Endothelial cell of umbilical vein (primary cell): ENCODE data around the gene OXCT2. TPM values are rescaled to one million over a fixed set of nuclear protein-coding genes. Genes with fewer than 3 reads are reported as not detected.

Experiments used
- BruUV-seq: library from RNA; stranded (reverse); fragments of 400-500 nt; replicated peaks from 2 replicates; lab custom pipeline; 2021; lab: Mats Ljungman, UMichigan
- CTCF ChIA-PET: fragments of 300-600, 350-600 bp; sonication (Branson Sonifier 250); formaldehyde crosslinking; loops from one replicate; lab custom pipeline; 2021; ENCODE audit warnings: antibody characterized with exemption, inconsistent platforms; lab: Charles Lee
- POLR2A ChIA-PET: fragments of 300-600, 350-600 bp; sonication (Branson Sonifier 250); formaldehyde crosslinking; loops from one replicate; lab custom pipeline; 2021; ENCODE audit warnings: antibody characterized with exemption, inconsistent platforms; lab: Charles Lee
- DNase-seq: peaks from one replicate; pipeline ENCODE4 v3.0.0-alpha.2; 2011; ENCODE audit warnings: low read depth, low spot score
- FAIRE-seq: peaks from 2 replicates; lab custom pipeline; 2011; peaks lifted over from hg19 to GRCh38; lab: Jason Lieb, UNC
- H2AFZ ChIP-seq: 2 replicates; pipeline ENCODE4 v1.6.0; 2012; ENCODE audit warnings: low read depth, low read length, control low read depth, inconsistent platforms
- H3K27ac ChIP-seq: 2 replicates; pipeline ENCODE4 v1.5.1; 2011; ENCODE audit warnings: low read depth, mild to moderate bottlenecking, control low read depth, low read length, moderate library complexity; ENCODE audit not compliant: insufficient read depth
- H3K27me3 ChIP-seq, 2 experiments: 2 replicates each; pipeline versions ENCODE4 v1.6.0 to v1.6.1; 2011; ENCODE audit warnings: low read length in 2 of 2, mixed read lengths in 1 of 2; ENCODE audit not compliant: control insufficient read depth in 2 of 2, insufficient read depth in 2 of 2
- H3K36me3 ChIP-seq, 2 experiments: 2 replicates in 1 of 2; 3 replicates in 1 of 2; pipeline ENCODE4 v1.5.1; 2011; ENCODE audit warnings: low read length in 2 of 2, mild to moderate bottlenecking in 1 of 2, moderate library complexity in 1 of 2; ENCODE audit not compliant: control insufficient read depth in 2 of 2, insufficient read depth in 2 of 2; ENCODE audit errors: extremely low read depth in 1 of 2
- H3K4me1 ChIP-seq: 3 replicates; pipeline ENCODE4 v1.5.1; 2011; ENCODE audit warnings: mild to moderate bottlenecking, low read length; ENCODE audit not compliant: control insufficient read depth, insufficient read depth; ENCODE audit errors: extremely low read depth
- H3K4me2 ChIP-seq: 2 replicates; pipeline ENCODE4 v1.6.1; 2011; ENCODE audit warnings: low read length, control low read depth, mixed read lengths; ENCODE audit not compliant: insufficient read depth
- H3K4me3 ChIP-seq, 3 experiments: fragments of 200-600 bp in 1 of 3; sonication (generic), shearing (Covaris generic) in 1 of 3; replicated peaks in 1 of 3; 2 replicates each; pipeline ENCODE4 v1.5.1; 2011 to 2016; ENCODE audit warnings: control low read depth in 3 of 3, low read length in 3 of 3, mild to moderate bottlenecking in 2 of 3, inconsistent platforms in 1 of 3, low read depth in 1 of 3, moderate library complexity in 1 of 3; ENCODE audit not compliant: insufficient read depth in 1 of 3
- H3K79me2 ChIP-seq: 2 replicates; pipeline ENCODE4 v1.6.0; 2012; ENCODE audit warnings: low read length, inconsistent platforms; ENCODE audit not compliant: control insufficient read depth, insufficient read depth
- H3K9ac ChIP-seq: replicated peaks from 2 replicates; pipeline ENCODE3; 2011; ENCODE audit warnings: low read length, control low read depth; ENCODE audit not compliant: insufficient read depth; ENCODE audit errors: extremely low read depth
- H3K9me1 ChIP-seq: replicated peaks from 3 replicates; pipeline ENCODE4 v1.6.0; 2011; ENCODE audit warnings: mild to moderate bottlenecking, low read length; ENCODE audit not compliant: control insufficient read depth, insufficient read depth; ENCODE audit errors: extremely low read depth
- H3K9me3 ChIP-seq: replicated peaks from 2 replicates; pipeline ENCODE4 v1.5.1; 2012; ENCODE audit warnings: low read length, inconsistent platforms; ENCODE audit not compliant: control insufficient read depth, insufficient read depth
- H4K20me1 ChIP-seq: replicated peaks from 2 replicates; pipeline ENCODE3; 2011; ENCODE audit warnings: mild to moderate bottlenecking, low read length; ENCODE audit not compliant: control insufficient read depth, insufficient read depth; ENCODE audit errors: extremely low read depth
- CTCF ChIP-seq, 2 donors: IDR thresholded peaks; 1 replicate in 1 of 2; 2 replicates in 1 of 2; pipeline ENCODE4 v1.5.1; 2011; ENCODE audit warnings: low read length in 2 of 2, mild to moderate bottlenecking in 2 of 2, moderate library complexity in 2 of 2, control low read depth in 1 of 2, inconsistent platforms in 1 of 2, low read depth in 1 of 2; ENCODE audit not compliant: insufficient read depth in 1 of 2; ENCODE audit errors: extremely low read depth in 1 of 2
- EZH2 ChIP-seq: IDR thresholded peaks from 2 replicates; pipeline ENCODE4 v1.6.1; 2012; ENCODE audit warnings: borderline replicate concordance, low read depth, mild to moderate bottlenecking, moderate library complexity, low read length, inconsistent platforms; ENCODE audit not compliant: severe bottlenecking
- FOS ChIP-seq: IDR thresholded peaks from 2 replicates; pipeline ENCODE4 v1.6.1; 2011; ENCODE audit warnings: mild to moderate bottlenecking, low read length, moderate library complexity, borderline replicate concordance; ENCODE audit not compliant: insufficient read depth
- GATA2 ChIP-seq: IDR thresholded peaks from 2 replicates; pipeline ENCODE4 v1.7.0; 2011; ENCODE audit warnings: low read depth, mild to moderate bottlenecking, moderate library complexity, mixed read lengths, low read length; ENCODE audit not compliant: insufficient read length, insufficient read depth
- JUN ChIP-seq: IDR thresholded peaks from 2 replicates; pipeline ENCODE4 v1.6.1; 2011; ENCODE audit warnings: borderline replicate concordance, low read depth; ENCODE audit not compliant: insufficient read length, insufficient read depth
- MAX ChIP-seq: IDR thresholded peaks from 2 replicates; pipeline ENCODE4 v1.6.1; 2011; ENCODE audit not compliant: insufficient read depth, insufficient read length
- MYC ChIP-seq: IDR thresholded peaks from one replicate; pipeline ENCODE4 v1.6.1; 2011; ENCODE audit warnings: mild to moderate bottlenecking, low read depth, low read length
- POLR2A ChIP-seq: IDR thresholded peaks from 2 replicates; pipeline ENCODE4 v1.6.1; 2012; ENCODE audit warnings: low read depth, mild to moderate bottlenecking, control low read depth, low read length
- POLR2AphosphoS5 ChIP-seq: IDR thresholded peaks from 2 replicates; pipeline ENCODE4 v1.6.1; 2012; ENCODE audit warnings: low read depth, mild to moderate bottlenecking, control low read depth, low read length, moderate library complexity; ENCODE audit not compliant: insufficient read depth
- dilution Hi-C: fragments of 300-500 bp; cut with MboI; formaldehyde crosslinking; loops from one replicate; pipeline ENCODE4 v1.15.0; 2019; ENCODE audit warnings: low sequenced_read_pairs; ENCODE audit not compliant: extremely low pct_ligation_motif_present
- intact Hi-C: fragments of 100-400 bp; cut with micrococcal nuclease; formaldehyde crosslinking; loops from one replicate; pipeline ENCODE4 v1.10.0; 2022
- polyA plus RNA-seq, 4 experiments: library from polyadenylated mRNA; depleted of rRNA in 3 of 4; stranded (reverse) in 3 of 4; unstranded in 1 of 4; fragments of >200 nt; gene quantifications; 2 replicates each; pipeline versions ENCODE4 v1.2.1 to v1.2.3, GENCODE V29; 2011 to 2012; ENCODE audit warnings: missing spikeins in 1 of 4
- total RNA-seq: library from RNA; stranded (reverse); gene quantifications from 2 replicates; pipeline ENCODE4 v1.2.3, GENCODE V29; 2021

The OXCT2 gene
- total and polyA plus RNA-seq, 2 donors (not counting 3 experiments of a cell fraction or from before 2014, with no cell fraction given) = 0.60 to 0.84 TPM

- dilution Hi-C loops (no loop called here), intact Hi-C loops (no loop called here)
- Histone ChIP-seq H3K79me2 (no peaks in the 10 kb centered on the region), H3K9me1 (no peaks in the 10 kb centered on the region), H3K36me3 (peaks cover 0 to 8% of the 10 kb centered on the region in 2 experiments), H3K27ac (no peak overlapping the region), H3K27me3 (no peaks in the 10 kb centered on the region), H3K4me2 (no peak overlapping the region), H3K9ac (no peak overlapping the region), H3K4me3 (no peak overlapping the region), H4K20me1 (no peaks in the 10 kb centered on the region), H3K9me3 (no peaks in the 10 kb centered on the region), H2AFZ (no peak overlapping the region), H3K4me1 (no peaks in the 10 kb centered on the region)
- ChIA-PET POLR2A (no interaction called here), CTCF (no interaction called here)
- no peak for DNase-seq
- no TSS peak for BruUV-seq
- FAIRE-seq = no peak
- no peak for TF ChIP-seq EZH2
- TF ChIP-seq CTCF (IDR thresholded peaks at IDR 0.05; ENCODE audit: extremely low read depth in 1 of 2, insufficient read depth in 1 of 2, low read depth in 1 of 2, low read length in 2 of 2) = no peak
- TF ChIP-seq FOS = no peak
- no peak for TF ChIP-seq POLR2AphosphoS5
- TF ChIP-seq MAX = no peak
- no peak for TF ChIP-seq MYC
- TF ChIP-seq JUN = no peak
- TF ChIP-seq GATA2 = no peak
- no peak for TF ChIP-seq POLR2A
These were observed 10.8 kb downstream of the OXCT2 start for GRCh38 chr1:39760074-39761008.
